ENCODE data around the gene CREB5.

- TF ChIP-seq, protein P1, sequence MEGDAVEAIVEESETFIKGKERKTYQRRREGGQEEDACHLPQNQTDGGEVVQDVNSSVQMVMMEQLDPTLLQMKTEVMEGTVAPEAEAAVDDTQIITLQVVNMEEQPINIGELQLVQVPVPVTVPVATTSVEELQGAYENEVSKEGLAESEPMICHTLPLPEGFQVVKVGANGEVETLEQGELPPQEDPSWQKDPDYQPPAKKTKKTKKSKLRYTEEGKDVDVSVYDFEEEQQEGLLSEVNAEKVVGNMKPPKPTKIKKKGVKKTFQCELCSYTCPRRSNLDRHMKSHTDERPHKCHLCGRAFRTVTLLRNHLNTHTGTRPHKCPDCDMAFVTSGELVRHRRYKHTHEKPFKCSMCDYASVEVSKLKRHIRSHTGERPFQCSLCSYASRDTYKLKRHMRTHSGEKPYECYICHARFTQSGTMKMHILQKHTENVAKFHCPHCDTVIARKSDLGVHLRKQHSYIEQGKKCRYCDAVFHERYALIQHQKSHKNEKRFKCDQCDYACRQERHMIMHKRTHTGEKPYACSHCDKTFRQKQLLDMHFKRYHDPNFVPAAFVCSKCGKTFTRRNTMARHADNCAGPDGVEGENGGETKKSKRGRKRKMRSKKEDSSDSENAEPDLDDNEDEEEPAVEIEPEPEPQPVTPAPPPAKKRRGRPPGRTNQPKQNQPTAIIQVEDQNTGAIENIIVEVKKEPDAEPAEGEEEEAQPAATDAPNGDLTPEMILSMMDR (conservative IDR thresholded peaks at IDR 0.05; ENCODE audit: low read length), result no peak
- TF ChIP-seq EZH2phosphoT487 (IDR thresholded peaks at IDR 0.05; ENCODE audit: borderline replicate concordance), result no peak
These were observed 195.9 kb downstream of the CREB5 start for GRCh38 chr7:28608237-28608656.

Measured in Loucy (cell line).